Brain microvascular endothelial cell (primary cell): ENCODE results near the gene SDK2.

Experiments
- DNase-seq: peaks from one replicate; pipeline ENCODE4 v3.0.0-alpha.2; 2020
- H3K27ac ChIP-seq: fragments of 250-450 bp; sonication (Bioruptor Pico); 2 replicates; pipeline ENCODE4 v1.5.1; 2020; ENCODE audit warnings: mild to moderate bottlenecking, moderate library complexity
- H3K27me3 ChIP-seq: fragments of 250-450 bp; sonication (Bioruptor Pico); replicated peaks from 2 replicates; pipeline ENCODE4 v1.5.1; 2020; ENCODE audit warnings: mild to moderate bottlenecking
- H3K36me3 ChIP-seq: fragments of 250-450 bp; sonication (Bioruptor Pico); replicated peaks from 2 replicates; pipeline ENCODE4 v1.5.1; 2020; ENCODE audit warnings: mild to moderate bottlenecking
- H3K4me3 ChIP-seq: 2 replicates; pipeline ENCODE4 v1.5.1; 2011; ENCODE audit warnings: low read depth, mild to moderate bottlenecking, control low read depth, low read length, moderate library complexity
- CTCF ChIP-seq: IDR thresholded peaks from 2 replicates; pipeline ENCODE4 v1.5.1; 2011; ENCODE audit warnings: low read depth, mild to moderate bottlenecking, moderate library complexity, low read length, control low read depth, inconsistent platforms; ENCODE audit errors: missing control alignments
- in situ Hi-C: cut with HindIII; loops from 2 replicates; pipeline ENCODE4 v1.10.0; 2017; ENCODE audit warnings: low sequenced_read_pairs, low pct_ligation_motif_present

SDK2 gene

DNA sequence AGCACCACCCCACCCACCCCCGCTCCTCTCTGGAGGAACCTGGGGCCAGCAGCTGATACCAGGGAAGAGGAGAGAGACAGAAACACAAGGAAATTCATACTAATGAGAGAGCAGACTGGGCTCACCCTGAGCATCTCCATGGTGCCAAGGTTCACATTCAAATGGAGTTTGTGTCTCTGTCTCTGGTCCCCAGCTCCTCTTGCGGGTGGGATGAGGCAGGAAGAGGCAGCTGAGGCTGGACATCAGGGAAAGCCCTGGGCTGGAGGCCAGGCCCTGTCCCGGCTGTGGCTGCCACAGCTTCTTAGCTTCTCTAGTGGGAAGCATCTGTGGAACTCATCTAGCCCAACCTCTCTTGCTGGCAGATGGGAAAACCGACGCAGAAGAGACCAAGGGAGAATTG lies 121.5 kb downstream of the SDK2 start:
- Histone ChIP-seq H3K27me3 (no peaks in the 10 kb centered on the region), H3K36me3 (no peaks in the 10 kb centered on the region), H3K27ac (no peak overlapping the region), H3K4me3 (no peak overlapping the region)
- DNase-seq = no peak
- in situ Hi-C loops = no loop called here
- TF ChIP-seq CTCF = no peak

- H3K27ac ChIP-seq = no peak overlapping the region
- no peaks in the 10 kb centered on the region for H3K27me3 ChIP-seq
- TF ChIP-seq CTCF = no peak
- no peak overlapping the region for H3K4me3 ChIP-seq
- in situ Hi-C loops = no loop called here
- DNase-seq = no peak
- H3K36me3 ChIP-seq = no peaks in the 10 kb centered on the region
These were observed 122.1 kb downstream of the SDK2 start for GRCh38 chr17:73522107-73522506.

DNA sequence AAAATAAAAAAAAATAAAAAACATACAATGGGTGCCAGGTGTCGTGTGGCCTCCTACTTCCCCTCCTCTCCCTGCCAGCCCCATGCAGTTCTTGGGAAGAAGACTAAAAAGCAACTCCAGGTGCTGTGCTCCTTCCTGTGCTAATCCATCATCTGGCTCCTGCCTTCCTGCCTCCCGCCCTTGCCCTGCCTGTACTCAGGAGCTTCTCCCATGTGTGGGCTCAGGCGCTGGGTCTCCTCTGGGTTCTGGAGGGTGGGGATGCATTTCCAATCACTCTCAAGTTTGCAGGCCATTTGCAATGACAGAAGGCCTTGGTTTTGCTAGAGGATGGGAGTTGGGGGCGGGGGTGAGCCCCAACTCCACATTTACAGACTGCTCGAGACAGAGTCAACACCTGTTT lies 122.9 kb downstream of the SDK2 start:
- no peaks in the 10 kb centered on the region for H3K27me3 ChIP-seq
- no peak overlapping the region for H3K27ac ChIP-seq
- no peak for TF ChIP-seq CTCF
- DNase-seq = no peak
- H3K36me3 ChIP-seq = no peaks in the 10 kb centered on the region
- H3K4me3 ChIP-seq = no peak overlapping the region
- in situ Hi-C loops = no loop called here

DNA sequence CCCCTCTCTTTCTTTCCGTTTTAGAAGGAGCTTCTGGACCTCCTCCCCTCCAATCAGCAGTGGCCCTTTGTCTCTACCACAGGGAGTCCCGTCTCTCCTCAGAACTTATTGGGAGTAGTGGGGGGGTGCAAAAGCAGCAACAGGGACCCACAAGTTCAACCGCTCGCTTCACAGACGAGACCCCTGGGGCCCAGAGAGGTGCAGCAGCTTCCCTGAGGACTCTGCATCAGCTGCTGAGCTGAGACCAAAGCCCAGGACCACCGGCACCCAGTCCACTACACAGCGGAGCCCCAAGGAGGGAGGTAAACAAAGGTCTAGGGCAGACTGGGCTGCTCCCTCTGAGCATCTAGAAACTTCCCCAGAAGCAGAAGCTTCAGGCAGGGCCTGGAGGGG lies 123.9 kb downstream of the SDK2 start:
- in situ Hi-C loops = no loop called here
- Histone ChIP-seq H3K4me3 (no peak overlapping the region), H3K27me3 (no peaks in the 10 kb centered on the region), H3K27ac (no peak overlapping the region), H3K36me3 (no peaks in the 10 kb centered on the region)
- no peak for TF ChIP-seq CTCF
- DNase-seq = no peak

DNA sequence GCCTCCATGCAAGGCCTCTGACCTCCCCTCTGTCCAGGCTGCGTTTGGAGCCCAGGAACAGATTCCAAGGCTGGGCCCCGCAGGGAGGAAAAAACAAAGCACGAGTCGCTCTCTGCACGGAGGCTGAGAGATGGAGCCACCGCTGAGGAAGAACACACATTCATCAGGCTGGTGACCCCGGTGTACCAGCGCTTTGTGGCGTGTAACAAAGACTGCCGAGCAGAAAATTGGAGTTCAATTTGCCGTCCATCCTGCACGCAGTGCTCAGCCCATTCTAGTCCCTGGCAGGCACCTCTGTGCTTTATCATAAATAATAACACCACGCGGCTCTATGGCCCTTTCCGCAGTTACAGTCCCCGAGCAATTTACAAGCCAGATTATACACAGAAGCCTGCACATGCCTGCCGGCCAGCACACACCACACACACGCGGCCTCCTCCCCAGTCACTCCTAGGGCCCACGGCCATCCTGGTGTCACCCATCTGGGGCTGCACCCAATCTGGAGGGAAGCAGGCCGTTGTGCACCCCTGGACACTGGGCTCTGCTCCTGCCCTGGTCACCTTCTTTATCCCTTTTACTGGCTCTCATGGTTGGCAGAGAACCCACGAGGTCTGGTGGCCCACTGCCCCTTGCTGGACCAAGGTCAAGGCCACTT lies 124.4 kb downstream of the SDK2 start:
- in situ Hi-C loops = no loop called here
- no peak overlapping the region for H3K4me3 ChIP-seq
- no peaks in the 10 kb centered on the region for H3K36me3 ChIP-seq
- H3K27me3 ChIP-seq = no peaks in the 10 kb centered on the region
- no peak for DNase-seq
- H3K27ac ChIP-seq = no peak overlapping the region
- TF ChIP-seq CTCF = no peak

DNA sequence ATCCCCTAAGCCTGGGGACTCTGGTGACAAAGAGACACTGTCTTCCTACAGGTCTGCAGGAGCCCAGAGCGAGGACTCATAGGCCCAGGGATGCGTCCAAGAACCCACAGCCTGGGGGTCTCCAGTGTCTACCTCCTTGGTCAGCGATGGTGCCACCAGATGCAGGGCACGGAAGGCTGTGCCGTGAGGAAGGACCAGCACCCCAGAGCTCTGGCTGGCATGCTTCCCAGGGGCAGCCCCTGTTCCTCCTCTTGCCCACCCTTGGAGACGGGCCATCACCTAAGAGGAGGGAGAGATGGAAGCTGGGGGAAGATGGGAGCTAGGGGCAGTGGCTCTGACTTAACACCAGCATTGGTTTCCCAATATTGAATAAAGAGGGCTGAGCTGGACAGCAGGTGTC lies 125.2 kb downstream of the SDK2 start:
- no peak overlapping the region for H3K27ac ChIP-seq
- no peaks in the 10 kb centered on the region for H3K36me3 ChIP-seq
- DNase-seq = no peak
- in situ Hi-C loops = no loop called here
- no peaks in the 10 kb centered on the region for H3K27me3 ChIP-seq
- TF ChIP-seq CTCF = no peak
- H3K4me3 ChIP-seq = no peak overlapping the region
